Cortex of kidney (tissue), 1 donor: ENCODE measurements around the gene DNAJC7.
"Not testable (repeated sequence)": the region's sequence is repeated elsewhere in the genome, so short reads cannot be mapped to it uniquely, and the experiment has no call there.

ENCODE experiments used
- DNase-seq: peaks from one replicate; lab custom pipeline; 2025; lab: John Stamatoyannopoulos, UW

The DNAJC7 gene

GRCh38 chr17:42010898-42011516 lies 6.2 kb downstream of the DNAJC7 start:
- DNase-seq: no peak

GRCh38 chr17:42010266-42010680 lies 7.0 kb downstream of the DNAJC7 start:
- not testable (repeated sequence) for DNase-seq

DNA sequence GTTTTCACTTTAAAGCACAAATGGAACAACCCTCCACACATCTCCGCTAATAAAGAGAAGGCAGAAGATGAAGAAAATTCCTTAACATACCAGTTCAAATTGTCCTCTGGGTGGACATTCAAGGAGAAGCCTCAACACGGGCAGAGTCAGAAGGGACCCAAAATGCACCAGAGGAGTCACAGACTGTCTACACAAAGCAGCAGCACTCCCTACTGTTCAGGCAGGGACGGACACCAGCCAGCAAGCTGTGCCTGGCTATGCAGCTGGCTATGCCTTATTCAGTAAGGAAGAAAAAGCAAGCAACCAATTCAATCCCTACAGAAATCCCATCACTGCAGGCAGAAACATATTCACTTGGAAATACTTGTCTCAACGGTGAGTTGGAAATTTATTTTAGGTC lies 8.1 kb downstream of the DNAJC7 start:
- DNase-seq: no peak

DNA sequence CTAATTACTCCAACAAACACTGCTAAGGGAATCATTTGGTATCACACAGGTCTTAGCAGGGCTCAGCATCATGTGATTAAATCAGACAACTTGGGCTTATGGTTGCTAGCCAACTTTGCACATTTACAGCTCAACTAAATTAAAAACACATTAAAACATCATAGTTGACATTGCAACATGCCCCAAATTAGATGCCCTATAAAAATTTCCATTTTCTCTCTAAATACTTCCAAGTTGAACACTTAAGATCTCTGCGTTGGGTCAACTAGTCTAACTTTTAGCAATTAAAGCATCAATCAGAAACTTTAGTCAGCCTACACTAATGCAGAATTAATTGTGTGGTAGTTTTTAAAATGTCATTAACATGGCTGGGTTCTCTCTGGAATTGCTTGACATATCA lies 12.1 kb downstream of the DNAJC7 start:
- no peak for DNase-seq

DNA sequence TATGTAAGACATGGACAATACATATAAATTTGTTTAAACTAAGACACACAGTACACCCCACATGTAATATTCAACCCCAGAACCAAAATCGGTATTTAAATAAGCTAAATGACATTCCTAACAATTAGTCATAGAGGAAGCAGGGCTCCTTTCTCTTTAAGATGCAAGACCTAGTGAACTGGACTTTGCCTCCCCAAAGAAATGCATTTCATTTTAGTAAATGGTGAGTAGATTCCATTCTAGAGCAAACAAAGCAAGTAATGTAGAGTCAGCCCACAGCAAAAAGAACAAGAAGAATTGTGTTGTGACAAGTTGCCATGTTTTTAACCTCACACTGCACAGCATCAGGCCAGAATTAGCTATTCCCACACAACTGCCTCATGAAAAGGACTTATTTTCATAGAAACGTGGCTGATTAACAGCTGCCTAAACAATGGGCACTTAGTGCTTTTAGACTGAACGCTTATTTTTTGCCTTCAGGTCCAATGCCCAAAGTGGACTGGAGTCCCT lies 14.4 kb downstream of the DNAJC7 start:
- DNase-seq: no peak

DNA sequence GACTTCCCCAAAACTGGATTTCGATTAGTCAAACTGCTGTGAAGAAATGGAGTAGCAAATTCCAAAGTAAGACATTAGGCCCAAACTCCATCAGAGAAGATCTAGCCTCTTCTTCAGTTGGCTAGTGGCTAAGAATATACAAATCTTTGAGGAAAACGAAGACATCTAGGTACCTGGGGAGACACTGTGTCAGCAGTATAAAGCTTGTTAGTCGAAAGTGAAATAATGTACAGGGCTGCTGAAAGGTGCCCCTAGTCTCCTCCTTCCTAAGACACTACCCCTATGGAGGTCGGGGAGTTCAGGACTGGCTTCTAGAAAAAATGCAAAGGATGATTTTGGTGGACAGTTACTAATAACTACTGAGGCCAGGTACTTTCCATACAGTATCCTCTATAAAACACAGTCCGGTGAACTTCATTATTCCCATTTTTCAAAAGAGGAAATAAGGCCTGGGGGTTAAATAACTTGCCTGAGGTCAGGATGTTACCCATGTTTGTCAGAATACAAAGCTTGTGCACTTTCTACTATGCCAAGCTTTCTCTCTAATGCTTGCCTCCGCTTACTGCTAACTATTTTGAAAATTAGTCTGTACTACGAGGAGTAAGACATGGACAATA lies 15.0 kb downstream of the DNAJC7 start:
- DNase-seq: no peak

- DNase-seq: no peak
Measured at GRCh38 chr17:42001729-42002128, 15.5 kb downstream of the DNAJC7 start.

DNA sequence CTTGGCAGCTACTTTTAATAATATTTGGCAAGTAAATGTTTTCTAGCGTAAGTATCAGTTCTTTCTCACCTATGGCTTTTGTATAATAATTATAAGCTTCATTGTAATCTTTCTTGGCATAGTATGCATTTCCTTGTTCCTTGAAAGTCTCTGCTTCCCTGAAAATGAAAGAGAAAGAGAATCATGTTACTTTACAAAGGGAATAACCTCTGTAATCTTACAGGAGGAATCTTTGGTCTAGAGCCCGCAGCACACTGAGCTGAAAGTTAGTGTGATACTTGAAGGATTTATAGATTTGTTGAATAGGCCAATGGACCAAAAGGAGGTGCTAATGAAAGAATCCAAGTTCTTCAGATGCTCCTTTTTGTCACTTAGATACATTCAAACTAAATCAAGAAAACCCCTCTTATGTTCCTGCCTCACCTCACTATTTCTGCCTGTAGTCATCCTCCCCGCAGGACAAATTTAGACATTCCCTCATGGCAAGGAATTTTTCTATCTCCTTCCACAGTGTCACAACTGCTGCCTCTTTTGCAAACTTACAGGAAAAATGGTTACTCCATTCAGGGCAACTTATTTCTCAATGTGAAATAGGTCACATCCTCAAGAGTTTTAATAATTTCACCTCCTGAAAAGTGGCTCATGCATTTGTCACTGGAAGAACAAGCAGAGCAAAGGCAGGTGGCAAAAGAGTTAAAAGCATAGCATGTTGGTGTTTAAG lies 16.7 kb downstream of the DNAJC7 start:
- no peak for DNase-seq

GRCh38 chr17:41998497-41998896 lies 18.7 kb downstream of the DNAJC7 start:
- DNase-seq: no peak

GRCh38 chr17:41996855-41997164 lies 20.4 kb downstream of the DNAJC7 start:
- no peak for DNase-seq

GRCh38 chr17:41992576-41992975 lies 24.7 kb downstream of the DNAJC7 start:
- DNase-seq: no peak

DNA sequence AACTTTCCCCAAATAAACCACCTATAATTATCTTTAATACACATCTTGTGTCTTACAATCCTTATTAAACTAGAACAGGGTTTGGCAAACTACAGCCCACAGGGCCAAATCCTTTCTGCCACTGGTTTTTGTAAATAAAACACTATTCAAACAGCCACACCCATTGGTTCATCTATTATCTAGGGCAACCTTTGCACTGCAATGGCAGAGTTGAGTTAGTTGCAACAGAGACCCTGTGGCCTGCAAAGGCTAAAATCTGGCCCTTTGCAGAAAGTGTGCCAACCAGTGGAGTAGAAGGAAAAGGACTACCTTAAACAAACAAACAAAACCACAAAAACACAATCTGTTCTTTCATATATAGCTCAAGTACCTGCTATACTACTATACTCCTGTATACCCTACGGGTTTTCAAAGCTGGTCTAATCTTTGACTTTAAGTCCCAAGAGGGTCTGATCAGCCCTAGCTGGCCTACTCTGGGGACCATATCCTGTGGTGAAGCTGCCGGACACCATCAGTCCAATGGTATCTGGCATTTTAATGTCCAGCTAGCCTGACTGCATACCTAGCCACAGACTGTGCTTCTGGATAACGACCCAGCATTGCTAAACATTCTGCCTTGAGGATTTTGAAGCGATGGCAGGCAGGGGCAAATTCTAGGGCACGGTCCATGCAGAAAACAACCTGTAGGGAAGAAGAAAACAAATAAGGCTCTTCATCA lies 27.4 kb downstream of the DNAJC7 start:
- no peak for DNase-seq

GRCh38 chr17:41988418-41988817 lies 28.8 kb downstream of the DNAJC7 start:
- DNase-seq: no peak

GRCh38 chr17:41987642-41988041 lies 29.6 kb downstream of the DNAJC7 start:
- DNase-seq: no peak

DNA sequence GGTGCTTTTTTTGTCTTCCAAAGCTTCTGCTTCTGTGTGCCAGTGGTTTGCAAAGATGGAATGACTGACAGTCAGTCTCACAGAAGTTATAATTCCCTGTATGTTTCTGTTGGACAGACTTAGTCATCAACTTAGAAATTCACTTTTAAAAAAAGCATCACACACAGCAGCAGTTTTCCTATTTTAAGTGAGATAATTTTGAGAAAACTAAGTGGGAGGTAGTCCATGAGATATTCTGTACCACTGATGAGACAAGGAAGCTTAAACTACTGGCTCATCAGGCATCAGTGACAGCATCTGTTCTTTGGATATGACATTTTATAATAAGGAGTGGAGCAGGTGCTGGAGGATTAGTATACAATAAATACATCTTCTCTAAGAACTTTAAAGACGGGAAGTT lies 30.6 kb downstream of the DNAJC7 start:
- no peak for DNase-seq

- DNase-seq: no peak
Measured at GRCh38 chr17:41985919-41986318, 31.3 kb downstream of the DNAJC7 start.

- no peak for DNase-seq
Measured at GRCh38 chr17:41984454-41984853, 32.8 kb downstream of the DNAJC7 start.

DNA sequence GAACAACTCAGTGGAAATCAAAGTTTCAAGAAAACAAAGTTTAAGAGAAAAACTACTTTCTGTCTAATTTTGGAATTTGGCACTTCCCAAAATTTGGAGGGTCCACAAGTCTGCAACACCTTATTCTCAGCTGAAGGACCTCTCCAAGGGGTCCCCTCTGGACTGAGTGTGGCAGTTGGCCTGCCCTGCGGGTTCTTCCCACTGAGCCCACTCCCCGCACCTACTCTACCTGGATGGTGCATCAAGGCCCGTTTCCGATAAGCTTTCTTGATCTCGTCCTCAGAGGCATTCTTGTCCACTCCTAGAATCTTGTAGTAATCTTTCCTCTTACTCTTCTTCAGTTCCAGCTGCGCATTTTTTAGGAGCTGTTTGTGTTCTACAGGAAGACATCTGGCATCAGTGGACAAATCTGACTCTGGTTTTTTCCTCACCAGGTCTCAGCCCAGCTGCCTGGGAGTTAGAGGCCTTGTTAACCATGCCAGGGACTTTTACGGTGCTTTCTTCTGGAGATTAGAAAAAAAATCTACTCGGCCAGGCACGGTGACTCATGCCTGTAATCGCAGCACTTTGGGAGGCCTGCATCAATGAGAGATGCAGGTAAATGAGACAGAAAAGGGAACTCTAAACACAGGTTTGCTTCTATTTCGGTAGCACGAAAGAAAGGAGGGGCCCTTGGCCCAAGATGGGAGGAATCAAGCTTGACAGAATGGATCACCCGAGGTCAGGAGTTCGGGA lies 35.0 kb downstream of the DNAJC7 start:
- no peak for DNase-seq

DNA sequence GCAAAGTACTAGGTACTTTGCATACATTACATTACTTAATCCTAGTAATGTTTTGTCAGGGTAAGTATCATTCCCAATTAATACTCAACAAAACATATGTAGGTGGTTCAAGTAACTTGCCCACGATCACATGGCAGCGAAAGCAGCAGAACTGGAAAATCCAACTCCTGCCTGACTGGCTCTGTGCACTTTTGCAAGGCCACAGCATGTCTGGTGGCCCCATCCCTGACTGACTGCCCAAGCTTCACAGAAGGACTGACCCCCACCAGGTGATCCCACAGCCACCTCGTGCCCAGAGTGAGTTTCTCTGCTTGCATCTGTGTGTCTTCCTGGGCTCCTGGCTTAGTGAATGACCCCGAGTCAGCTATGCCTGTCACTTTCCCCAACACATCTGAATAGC lies 39.2 kb downstream of the DNAJC7 start:
- no peak for DNase-seq

DNA sequence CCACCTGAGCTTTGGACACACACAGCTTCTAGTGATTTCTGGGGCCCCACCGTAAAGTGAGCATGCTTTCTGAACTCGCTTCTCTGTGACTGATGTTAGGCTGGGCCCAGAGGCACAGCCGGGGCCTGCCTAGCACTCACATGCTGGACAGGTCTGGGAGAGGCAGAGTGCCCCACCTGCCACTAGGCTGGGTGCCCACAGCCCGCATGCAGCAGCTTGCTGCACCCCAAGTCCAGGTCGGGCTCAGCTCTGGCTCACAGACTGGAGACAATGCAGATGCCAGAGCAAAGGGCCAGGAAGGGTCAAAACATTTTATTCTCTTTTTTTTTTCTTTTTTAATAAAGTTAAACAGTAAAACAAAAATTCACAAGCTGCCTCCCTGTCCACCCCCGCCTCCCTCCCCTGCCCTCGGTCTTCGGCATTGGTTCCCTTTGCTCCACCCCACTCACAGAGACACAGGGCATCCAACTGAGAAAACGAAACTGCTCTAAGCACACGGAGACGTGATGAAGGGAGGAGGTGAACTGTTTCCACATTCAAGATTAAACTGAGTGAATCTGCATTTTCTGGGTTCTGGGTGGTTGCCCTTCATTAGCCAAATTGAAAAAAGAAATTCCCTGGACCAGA lies 41.0 kb downstream of the DNAJC7 start:
- no peak for DNase-seq
